SK-N-SH (cell line): ENCODE data around the gene TRIM62. TPM values are rescaled to one million over a fixed set of nuclear protein-coding genes. Genes with fewer than 3 reads are reported as not detected.

Source experiments
- CTCF ChIA-PET: fragments of 300-600, 350-600 bp; formaldehyde crosslinking; extraction: SDS; loops from one replicate; lab custom pipeline; 2021; lab: Yijun Ruan, JAX
- POLR2A ChIA-PET: fragments of 350-600 bp; sonication (Branson Sonifier 250); formaldehyde crosslinking; extraction: SDS; loops from one replicate; lab custom pipeline; 2020; ENCODE audit warnings: antibody characterized with exemption, inconsistent platforms; lab: Yijun Ruan, JAX
- DNase-seq: peaks from one replicate; pipeline ENCODE4 v3.0.0; 2012
- H2AFZ ChIP-seq: fragments of 200-600 bp; sonication (generic); 2 replicates; pipeline ENCODE4 v1.8.1; 2016; ENCODE audit warnings: antibody characterized with exemption, mild to moderate bottlenecking, low read depth
- H3F3A ChIP-seq: fragments of 200-600 bp; sonication (generic); replicated peaks from 2 replicates; pipeline ENCODE3; 2016; ENCODE audit warnings: antibody characterized with exemption, mild to moderate bottlenecking; ENCODE audit not compliant: insufficient read depth
- H3K27ac ChIP-seq, 2 experiments: fragments of 200-500 bp in 1 of 2; fragments of 200-600 bp in 1 of 2; sonication (Bioruptor generic) in 1 of 2; sonication (generic), shearing (Covaris generic) in 1 of 2; 2 replicates each; pipeline versions ENCODE4 v1.5.1 to v1.6.1; 2014 to 2016; ENCODE audit warnings: low read depth in 2 of 2, inconsistent platforms in 1 of 2, low read length in 1 of 2, mild to moderate bottlenecking in 1 of 2, mixed read lengths in 1 of 2
- H3K27me3 ChIP-seq: fragments of 200-600 bp; sonication (generic), shearing (Covaris generic); 2 replicates; pipeline ENCODE4 v1.6.1; 2016; ENCODE audit warnings: mixed run types; ENCODE audit not compliant: insufficient read depth
- H3K36me3 ChIP-seq, 2 experiments: fragments of 200-500 bp in 1 of 2; fragments of 200-600 bp in 1 of 2; sonication (Bioruptor generic) in 1 of 2; sonication (generic) in 1 of 2; replicated peaks in 1 of 2; 2 replicates each; pipeline versions ENCODE3 to v1.5.1; 2014 to 2016; ENCODE audit warnings: low read length in 1 of 2, mild to moderate bottlenecking in 1 of 2; ENCODE audit not compliant: insufficient read depth in 2 of 2, control insufficient read depth in 1 of 2
- H3K4me1 ChIP-seq, 2 experiments: fragments of 200-500 bp in 1 of 2; fragments of 200-600 bp in 1 of 2; sonication (Bioruptor generic) in 1 of 2; sonication (generic), shearing (Covaris generic) in 1 of 2; 2 replicates each; pipeline versions ENCODE4 v1.5.1 to v1.6.1; 2014 to 2016; ENCODE audit warnings: low read depth in 1 of 2, low read length in 1 of 2, mixed run types in 1 of 2; ENCODE audit not compliant: insufficient read depth in 2 of 2, control insufficient read depth in 1 of 2
- H3K4me2 ChIP-seq: fragments of 200-600 bp; sonication (generic), shearing (Covaris generic); 2 replicates; pipeline ENCODE4 v1.6.1; 2017; ENCODE audit warnings: mixed run types
- H3K4me3 ChIP-seq, 2 experiments: fragments of 200-500 bp in 1 of 2; fragments of 200-600 bp in 1 of 2; sonication (Bioruptor generic) in 1 of 2; sonication (generic), shearing (Covaris generic) in 1 of 2; 2 replicates each; pipeline versions ENCODE4 v1.5.1 to v1.8.1; 2014 to 2016; ENCODE audit warnings: low read depth in 2 of 2, inconsistent platforms in 1 of 2, low read length in 1 of 2, mild to moderate bottlenecking in 1 of 2, mixed read lengths in 1 of 2, moderate library complexity in 1 of 2
- H3K79me2 ChIP-seq: fragments of 200-600 bp; sonication (generic); 2 replicates; pipeline ENCODE4 v1.8.1; 2017; ENCODE audit warnings: mild to moderate bottlenecking; ENCODE audit not compliant: insufficient read depth
- H3K9ac ChIP-seq: fragments of 200-600 bp; sonication (generic); 2 replicates; pipeline ENCODE4 v1.6.1; 2017; ENCODE audit warnings: mixed run types
- H3K9me2 ChIP-seq: fragments of 200-600 bp; sonication (generic); 2 replicates; pipeline ENCODE4 v1.6.1; 2017; ENCODE audit warnings: mixed run types
- H3K9me3 ChIP-seq: fragments of 200-600 bp; sonication (generic); 2 replicates; pipeline ENCODE4 v1.6.1; 2017; ENCODE audit warnings: mixed run types, mild to moderate bottlenecking, moderate library complexity
- H4K20me1 ChIP-seq: fragments of 200-600 bp; sonication (generic); 2 replicates; pipeline ENCODE4 v1.6.1; 2017; ENCODE audit warnings: mild to moderate bottlenecking, mixed run types; ENCODE audit not compliant: insufficient read depth
- ELF1 ChIP-seq: IDR thresholded peaks from 2 replicates; pipeline ENCODE4 v1.4.0; 2012
- FOXM1 ChIP-seq: IDR thresholded peaks from 2 replicates; pipeline ENCODE4 v1.4.0; 2012; ENCODE audit warnings: low read depth, mild to moderate bottlenecking
- GABPA ChIP-seq: IDR thresholded peaks from 2 replicates; pipeline ENCODE4 v1.4.0; 2012; ENCODE audit warnings: low read depth, mild to moderate bottlenecking
- GATA2 ChIP-seq: sonication (generic); formaldehyde crosslinking; IDR thresholded peaks from 2 replicates; pipeline ENCODE4 v1.5.0; 2020; ENCODE audit warnings: mild to moderate bottlenecking, missing genetic modification reagents
- MEF2A ChIP-seq: IDR thresholded peaks from 2 replicates; pipeline ENCODE4 v1.4.0; 2012; ENCODE audit warnings: low read depth, borderline replicate concordance
- NFIC ChIP-seq: IDR thresholded peaks from 2 replicates; pipeline ENCODE4 v1.4.0; 2012; ENCODE audit warnings: borderline replicate concordance
- POLR2AphosphoS5 ChIP-seq: IDR thresholded peaks from 2 replicates; pipeline ENCODE4 v1.6.1; 2012; ENCODE audit warnings: low read depth, low read length
- RAD21 ChIP-seq: IDR thresholded peaks from 2 replicates; pipeline ENCODE4 v1.6.1; 2012; ENCODE audit warnings: mild to moderate bottlenecking, low read length
- SIN3A ChIP-seq: IDR thresholded peaks from 2 replicates; pipeline ENCODE4 v1.6.1; 2012; ENCODE audit warnings: low read depth, mild to moderate bottlenecking, low read length, moderate library complexity, borderline replicate concordance
- SMC3 ChIP-seq: IDR thresholded peaks from 2 replicates; pipeline ENCODE4 v1.6.1; 2012; ENCODE audit warnings: low read depth, low read length, improper control_type of control experiment
- TEAD4 ChIP-seq: IDR thresholded peaks from 2 replicates; pipeline ENCODE4 v1.4.0; 2012; ENCODE audit warnings: mild to moderate bottlenecking, borderline replicate concordance; ENCODE audit not compliant: insufficient read depth
- YY1 ChIP-seq: IDR thresholded peaks from 2 replicates; pipeline ENCODE4 v1.4.0; 2012; ENCODE audit warnings: low read depth, mild to moderate bottlenecking
- WGBS: methylation state at CpG from one replicate; pipeline ENCODE4 v1.1.6; 2017; ENCODE audit warnings: low lambda C conversion rate; 5-methylcytosine and 5-hydroxymethylcytosine counted together
- polyA plus RNA-seq, 3 experiments: library from polyadenylated mRNA; depleted of rRNA; stranded (reverse); fragments of >200 nt; gene quantifications; 2 replicates each; pipeline ENCODE4 v1.2.3, GENCODE V29; 2012
- TF ChIP-seq, protein P1 (sequence below): IDR thresholded peaks from 2 replicates; pipeline ENCODE4 v1.6.1; 2012; ENCODE audit warnings: mild to moderate bottlenecking, low read depth, low read length, moderate library complexity

The TRIM62 gene
- polyA plus RNA-seq, 1 of the 3 experiments (the other 2 are of a cell fraction): 4.4 TPM

DNA sequence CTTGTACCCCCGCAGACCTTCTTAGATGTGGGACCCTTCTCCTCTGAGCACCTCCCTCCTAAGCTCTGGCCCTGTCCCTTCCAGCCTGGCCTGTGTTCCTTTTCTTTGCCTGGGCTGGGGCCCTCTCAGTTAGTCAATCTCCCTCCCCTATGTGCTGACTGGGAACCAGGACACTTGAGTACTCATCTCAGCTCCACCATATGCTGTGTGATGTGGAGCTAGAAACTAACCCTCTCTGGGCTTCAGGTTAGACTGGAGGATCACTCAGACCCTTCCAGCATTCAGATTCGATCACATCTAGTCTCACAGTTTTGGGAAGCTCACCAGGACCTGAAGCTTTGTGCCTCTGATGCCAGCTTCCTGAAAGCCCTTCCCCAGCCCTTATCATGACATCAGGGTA, 40.6 kb downstream of the TRIM62 start:
- ChIA-PET POLR2A (interaction anchor here (1.0 to 1.8 kb wide), 3 partner anchors 15 to 116 kb away, joined by 3 to 8 read pairs (median 3); partner anchors contain the start of gene TRIM62), CTCF (interaction anchor here (0.9 to 2.6 kb wide), 6 partner anchors 14 to 315 kb away, joined by 3 to 19 read pairs (median 4); no protein-coding TSS in a partner anchor)
- no peak overlapping the region for H3K9ac ChIP-seq
- no peak overlapping the region for H3K4me2 ChIP-seq
- H3K27me3 ChIP-seq: no peaks in the 10 kb centered on the region
- no peak overlapping the region for H2AFZ ChIP-seq
- WGBS: 64% methylated on average over 2 of the region's 2 CpGs
- H3F3A ChIP-seq: no peaks in the 10 kb centered on the region
- no peak for TF ChIP-seq YY1
- TF ChIP-seq NFIC: no peak
- no peak for TF ChIP-seq GATA2 (CRISPR knock-in tag)
- no peak for TF ChIP-seq GABPA
- TF ChIP-seq FOXM1: no peak
- TF ChIP-seq TEAD4: no peak
- TF ChIP-seq SIN3A: no peak
- no peak for TF ChIP-seq MEF2A
- no peak for TF ChIP-seq ELF1
- no peak for TF ChIP-seq POLR2AphosphoS5
- H3K79me2 ChIP-seq: no peaks in the 10 kb centered on the region
- H3K4me3 ChIP-seq: no peak overlapping the region
- no peaks in the 10 kb centered on the region for H3K9me3 ChIP-seq
- DNase-seq: no peak
- H4K20me1 ChIP-seq: no peaks in the 10 kb centered on the region
- no peak overlapping the region for H3K27ac ChIP-seq
- peaks cover 0 to 8% of the 10 kb centered on the region in 2 experiments for H3K36me3 ChIP-seq
- peaks cover 10 to 32% of the 10 kb centered on the region in 2 experiments; a peak in 2 of 4 replicates for H3K4me1 ChIP-seq
- no peaks in the 10 kb centered on the region for H3K9me2 ChIP-seq

DNA sequence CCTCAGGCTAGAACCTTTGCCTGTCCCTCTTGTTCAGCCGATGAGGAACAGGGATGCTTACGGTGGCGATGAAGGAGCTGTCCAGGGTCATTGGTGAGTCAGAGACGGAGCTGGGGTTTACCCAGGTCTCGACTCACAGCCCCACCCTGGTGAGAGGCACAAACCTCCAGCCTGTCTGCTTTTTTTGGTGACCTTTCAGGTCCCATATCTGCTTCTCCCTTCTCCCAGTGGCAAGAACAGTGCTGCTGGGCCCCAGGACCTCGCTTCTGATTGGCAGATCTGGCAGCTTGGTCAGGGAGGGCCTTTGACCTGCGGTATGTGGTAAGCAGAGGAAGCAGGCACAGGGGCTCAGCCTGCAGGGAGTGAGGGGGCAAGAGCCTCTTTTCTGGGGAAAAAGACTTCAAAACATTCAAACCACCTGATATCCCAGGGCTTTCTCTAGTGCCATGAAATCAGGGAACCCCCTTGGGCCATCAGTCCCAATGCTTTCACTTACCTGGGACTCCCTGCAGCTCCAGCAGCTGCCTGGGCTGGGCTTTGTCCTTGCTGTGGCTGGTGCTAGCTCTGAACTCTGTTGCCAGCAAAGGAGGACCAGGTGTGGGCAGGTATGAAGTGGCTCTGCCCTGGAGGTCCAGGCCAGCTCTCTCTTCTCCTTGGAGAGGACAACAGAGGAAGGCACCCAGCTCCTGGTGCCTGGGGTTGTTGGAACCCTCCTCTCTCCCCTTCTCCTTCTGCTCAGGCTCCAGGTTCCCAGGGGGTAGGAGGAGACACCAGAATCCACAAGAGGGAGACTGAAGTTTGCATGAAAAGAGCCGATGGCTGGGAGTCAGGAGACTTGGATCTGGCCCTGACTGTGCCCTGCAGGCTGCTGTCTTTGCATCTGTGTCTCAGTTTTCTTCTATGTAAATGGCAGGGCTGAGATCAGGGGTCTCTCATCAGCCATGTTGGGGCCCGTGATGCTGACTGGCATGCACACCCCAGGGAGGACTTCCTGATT, 41.4 kb downstream of the TRIM62 start:
- Histone ChIP-seq H3F3A (no peaks in the 10 kb centered on the region), H3K79me2 (no peaks in the 10 kb centered on the region), H3K4me3 (no peak overlapping the region), H4K20me1 (no peaks in the 10 kb centered on the region), H3K9ac (no peak overlapping the region), H3K9me3 (no peaks in the 10 kb centered on the region), H3K36me3 (peaks cover 0 to 4% of the 10 kb centered on the region in 2 experiments), H3K27me3 (no peaks in the 10 kb centered on the region), H3K9me2 (no peaks in the 10 kb centered on the region), H2AFZ (no peak overlapping the region), H3K4me1 (peaks cover 10 to 26% of the 10 kb centered on the region in 2 experiments; a peak in 2 of 4 replicates), H3K27ac (no peak overlapping the region; a peak in 1 of 4 replicates), H3K4me2 (no peak overlapping the region)
- ChIA-PET CTCF (interaction anchor here (0.7 to 2.6 kb wide), 9 partner anchors 10 to 316 kb away, joined by 3 to 19 read pairs (median 4); no protein-coding TSS in a partner anchor), POLR2A (interaction anchor here (0.5 to 1.8 kb wide), 4 partner anchors 14 to 175 kb away, joined by 3 to 8 read pairs (median 6); partner anchors contain the start of gene TRIM62)
- DNase-seq: no peak
- WGBS: 71% methylated on average over 8 of the region's 9 CpGs
- peak; percentile 42; the same call in 1 of the 2 replicates for TF ChIP-seq RAD21
- no peak for TF ChIP-seq POLR2AphosphoS5
- TF ChIP-seq, protein P1, sequence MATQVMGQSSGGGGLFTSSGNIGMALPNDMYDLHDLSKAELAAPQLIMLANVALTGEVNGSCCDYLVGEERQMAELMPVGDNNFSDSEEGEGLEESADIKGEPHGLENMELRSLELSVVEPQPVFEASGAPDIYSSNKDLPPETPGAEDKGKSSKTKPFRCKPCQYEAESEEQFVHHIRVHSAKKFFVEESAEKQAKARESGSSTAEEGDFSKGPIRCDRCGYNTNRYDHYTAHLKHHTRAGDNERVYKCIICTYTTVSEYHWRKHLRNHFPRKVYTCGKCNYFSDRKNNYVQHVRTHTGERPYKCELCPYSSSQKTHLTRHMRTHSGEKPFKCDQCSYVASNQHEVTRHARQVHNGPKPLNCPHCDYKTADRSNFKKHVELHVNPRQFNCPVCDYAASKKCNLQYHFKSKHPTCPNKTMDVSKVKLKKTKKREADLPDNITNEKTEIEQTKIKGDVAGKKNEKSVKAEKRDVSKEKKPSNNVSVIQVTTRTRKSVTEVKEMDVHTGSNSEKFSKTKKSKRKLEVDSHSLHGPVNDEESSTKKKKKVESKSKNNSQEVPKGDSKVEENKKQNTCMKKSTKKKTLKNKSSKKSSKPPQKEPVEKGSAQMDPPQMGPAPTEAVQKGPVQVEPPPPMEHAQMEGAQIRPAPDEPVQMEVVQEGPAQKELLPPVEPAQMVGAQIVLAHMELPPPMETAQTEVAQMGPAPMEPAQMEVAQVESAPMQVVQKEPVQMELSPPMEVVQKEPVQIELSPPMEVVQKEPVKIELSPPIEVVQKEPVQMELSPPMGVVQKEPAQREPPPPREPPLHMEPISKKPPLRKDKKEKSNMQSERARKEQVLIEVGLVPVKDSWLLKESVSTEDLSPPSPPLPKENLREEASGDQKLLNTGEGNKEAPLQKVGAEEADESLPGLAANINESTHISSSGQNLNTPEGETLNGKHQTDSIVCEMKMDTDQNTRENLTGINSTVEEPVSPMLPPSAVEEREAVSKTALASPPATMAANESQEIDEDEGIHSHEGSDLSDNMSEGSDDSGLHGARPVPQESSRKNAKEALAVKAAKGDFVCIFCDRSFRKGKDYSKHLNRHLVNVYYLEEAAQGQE: peak; percentile 88
- 0 out of 2 replicates have a peak, but pooled peaks have one; percentile 18 for TF ChIP-seq SMC3
